ENCODE measurements around the gene GPR119.
"Not testable (repeated sequence)": the region's sequence is repeated elsewhere in the genome, so short reads cannot be mapped to it uniquely, and the experiment has no call there.

GPR119 gene

GRCh38 chrX:130338869-130339268 lies 46.6 kb downstream of the GPR119 start:
- not testable (repeated sequence) for DNase-seq

DNA sequence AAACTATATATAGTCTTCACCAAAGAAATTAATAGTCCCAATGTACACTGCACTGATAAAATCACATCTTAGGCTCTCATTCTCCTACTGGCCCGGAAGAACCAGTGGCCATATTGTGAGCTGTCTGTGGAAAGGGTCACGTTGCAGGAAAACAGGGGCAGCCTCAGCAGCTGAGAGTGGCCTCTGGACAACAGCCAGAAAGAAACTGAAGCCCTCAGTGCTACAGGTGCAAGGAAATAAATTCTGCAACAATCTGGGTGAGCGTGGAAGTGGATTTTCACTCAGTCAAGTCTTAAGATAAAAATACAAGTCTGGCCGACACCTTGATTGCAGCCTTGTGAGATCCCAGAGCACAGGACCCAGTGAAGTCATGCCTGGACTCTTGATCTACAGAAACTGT lies 48.9 kb downstream of the GPR119 start:
- DNase-seq, result no peak
